ENCODE results near the gene C1R.
"Not testable (repeated sequence)": the region's sequence is repeated elsewhere in the genome, so short reads cannot be mapped to it uniquely, and the experiment has no call there.

C1R gene

DNA sequence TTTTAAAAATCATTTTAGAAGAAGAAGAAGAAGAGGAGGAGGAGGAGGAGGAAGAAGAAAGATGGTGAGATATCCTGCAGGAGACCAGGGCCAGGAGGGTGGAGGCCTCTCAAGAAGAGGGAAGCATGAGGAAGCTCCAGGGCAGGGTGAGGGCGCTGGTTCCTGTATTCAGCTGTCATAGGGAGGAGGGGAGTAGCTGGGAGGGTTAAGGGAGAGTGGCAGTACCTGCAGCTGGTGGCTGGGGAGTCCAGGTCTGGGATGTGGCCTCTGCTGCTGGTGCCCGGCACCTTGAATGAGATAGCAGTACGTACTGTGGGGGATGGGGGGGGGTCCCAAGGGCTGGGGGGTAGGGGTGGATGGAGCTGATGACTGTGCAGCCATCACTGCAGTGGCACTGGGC is 26.6 kb upstream of the C1R start:
- DNase-seq, result no peak

DNA sequence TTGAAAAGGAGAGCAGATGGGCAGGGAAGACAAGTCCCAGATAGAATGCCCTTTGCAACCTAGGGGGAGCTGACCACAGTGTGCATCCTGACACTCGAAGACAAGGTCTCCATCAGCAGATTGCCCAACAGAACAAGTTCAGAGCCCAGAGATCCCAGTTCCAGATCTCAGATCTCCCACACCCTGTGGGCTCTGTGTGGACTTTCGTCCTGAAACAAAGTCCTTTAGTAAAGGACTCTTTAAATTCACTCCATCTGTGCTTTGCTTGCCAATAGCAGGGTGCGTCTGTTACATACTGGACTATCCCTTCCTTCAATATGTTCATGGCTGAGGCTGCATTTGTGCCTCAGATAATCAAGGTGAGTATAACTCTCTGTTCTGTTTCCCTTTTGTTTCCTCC is 25.4 kb upstream of the C1R start:
- no peak for DNase-seq

DNA sequence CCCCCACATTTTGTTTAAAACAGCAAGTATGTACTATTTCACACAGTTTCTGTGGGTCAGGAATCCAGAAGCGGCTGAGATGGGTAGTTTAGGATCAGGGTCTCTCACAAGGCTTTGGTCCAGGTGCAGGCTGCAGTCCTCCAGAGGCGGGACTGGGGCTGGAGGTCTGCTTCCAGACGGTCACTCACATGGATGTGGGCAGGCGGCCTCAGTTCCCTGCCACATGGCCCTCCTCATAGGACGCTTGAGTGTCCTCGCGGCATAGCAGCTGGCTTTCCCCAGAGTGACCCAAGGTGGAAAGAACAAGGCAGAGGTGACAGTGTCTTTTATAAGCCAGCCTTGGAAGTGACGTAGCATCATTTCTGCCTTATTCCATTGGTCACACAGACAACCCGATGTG is 24.7 kb upstream of the C1R start:
- DNase-seq, result no peak

DNA sequence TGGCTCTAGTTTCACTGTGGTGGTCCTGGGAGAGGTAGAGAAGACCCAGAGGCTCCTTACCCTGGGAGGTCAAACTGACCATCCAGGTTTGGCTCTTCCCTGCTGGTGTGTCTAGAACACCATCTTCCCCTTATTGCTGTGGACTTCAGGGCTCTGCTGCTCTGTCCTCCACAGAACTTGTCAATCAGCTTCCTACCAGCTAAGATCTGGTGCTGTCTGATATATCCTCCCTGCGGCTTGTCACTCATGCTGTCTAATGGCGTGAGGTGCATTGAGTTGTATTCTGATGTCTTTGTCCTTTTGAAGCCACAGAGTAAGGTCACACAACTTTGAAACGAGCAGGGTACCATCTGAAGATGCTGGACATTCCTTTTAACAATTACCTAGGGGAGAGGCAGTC is 24.0 kb upstream of the C1R start:
- DNase-seq, result no peak

DNA sequence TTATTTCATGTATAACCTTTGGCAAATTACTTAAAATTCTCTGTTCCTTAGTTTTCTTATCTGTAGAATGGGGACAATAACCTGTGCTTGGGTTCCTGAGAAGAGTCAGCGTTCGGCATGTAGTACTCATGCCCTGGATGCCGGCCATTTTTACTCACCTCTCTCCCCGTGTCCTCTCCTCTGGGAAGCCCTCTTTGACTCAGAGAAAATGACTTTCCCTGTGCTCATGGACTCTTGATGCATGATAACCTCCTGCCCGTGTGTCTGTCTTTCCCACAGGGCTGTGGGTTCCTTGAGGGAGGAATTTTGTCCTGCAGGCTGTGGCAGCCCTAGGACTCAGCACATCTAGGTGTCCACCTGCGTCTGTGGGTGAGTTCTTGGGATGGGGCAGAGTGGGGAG is 22.6 kb upstream of the C1R start:
- no peak for DNase-seq

DNA sequence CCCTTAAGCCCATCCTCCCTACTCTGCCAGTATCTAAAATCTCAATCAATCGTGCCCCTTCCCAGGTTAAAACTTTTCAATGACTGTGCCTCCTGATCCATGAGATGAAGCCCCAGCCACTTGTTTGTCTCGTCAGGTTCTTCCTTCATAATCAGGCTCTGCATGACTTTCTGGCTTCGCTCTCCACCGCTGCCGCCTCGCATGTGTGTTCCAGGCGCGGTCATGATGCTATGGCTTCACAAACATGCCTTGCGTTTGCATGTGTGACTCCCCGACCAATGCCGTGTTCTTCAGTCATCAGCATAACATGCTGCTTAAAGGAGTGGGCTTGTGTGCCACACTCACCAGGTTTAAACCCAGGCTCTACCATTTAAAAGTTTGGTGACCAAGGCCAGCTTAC is 21.8 kb upstream of the C1R start:
- no peak for DNase-seq

DNA sequence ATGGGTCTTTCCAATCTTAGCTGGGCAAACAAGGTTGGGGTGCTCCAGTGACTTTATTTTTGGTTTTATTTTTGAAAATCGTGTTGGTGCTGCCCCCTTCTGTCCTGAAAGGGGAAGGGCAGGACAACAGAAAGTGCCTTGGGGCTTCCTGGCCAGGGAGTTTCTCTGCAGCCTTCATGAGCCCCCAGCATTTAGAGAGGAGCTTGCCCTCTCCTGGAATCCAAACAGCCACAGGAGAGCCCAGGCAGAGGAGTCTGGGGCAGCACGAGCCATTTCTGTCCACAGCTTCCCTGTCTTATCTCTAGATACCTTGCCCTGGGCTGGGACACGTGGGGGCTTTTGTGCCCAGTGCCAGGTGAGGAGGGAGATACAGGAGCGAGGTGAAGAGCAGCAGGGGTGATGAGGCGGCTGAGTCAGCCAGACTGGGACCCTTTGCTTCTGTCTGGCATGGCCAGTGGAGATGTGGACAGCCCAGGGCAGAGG is 21.2 kb upstream of the C1R start:
- DNase-seq, result peak; percentile 43

DNA sequence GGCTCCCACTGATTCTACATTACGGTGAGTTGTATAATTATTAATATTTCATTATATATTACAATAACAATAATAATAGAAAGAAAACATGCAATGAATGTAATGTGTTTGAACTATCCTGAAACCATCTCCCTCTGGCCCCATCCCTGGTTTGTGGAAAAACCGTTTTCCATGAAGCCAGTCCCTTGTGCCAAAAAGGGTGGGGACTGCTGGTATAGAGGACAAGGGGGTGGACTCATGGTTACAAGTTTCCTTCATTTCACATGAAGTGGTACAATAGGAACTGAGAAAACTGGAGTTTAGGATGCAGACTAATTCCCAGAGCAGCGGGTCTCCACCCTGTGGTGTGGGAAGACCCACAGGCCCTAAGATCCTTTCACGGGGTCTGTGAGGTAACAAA is 19.8 kb upstream of the C1R start:
- DNase-seq, result no peak

DNA sequence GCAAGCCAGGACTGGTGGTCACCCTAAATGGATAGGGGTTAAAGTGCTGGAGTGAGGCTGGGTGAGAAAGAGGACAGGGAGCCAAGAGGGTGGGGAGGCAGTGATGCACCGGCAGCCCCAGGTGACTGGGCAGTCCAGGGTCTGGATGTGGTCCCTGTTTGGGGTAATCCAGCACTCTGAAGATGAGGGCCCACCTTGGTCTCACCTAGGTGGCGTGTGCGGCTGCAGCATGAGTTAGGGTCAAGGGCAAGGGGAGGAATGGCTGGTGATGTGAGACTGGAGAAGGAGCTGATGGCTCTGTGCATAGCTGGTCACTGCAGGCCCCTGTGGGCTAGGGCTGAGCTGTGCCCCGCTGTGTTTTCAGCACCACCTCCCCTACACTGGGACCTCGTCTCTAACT is 18.4 kb upstream of the C1R start:
- no peak for DNase-seq

DNA sequence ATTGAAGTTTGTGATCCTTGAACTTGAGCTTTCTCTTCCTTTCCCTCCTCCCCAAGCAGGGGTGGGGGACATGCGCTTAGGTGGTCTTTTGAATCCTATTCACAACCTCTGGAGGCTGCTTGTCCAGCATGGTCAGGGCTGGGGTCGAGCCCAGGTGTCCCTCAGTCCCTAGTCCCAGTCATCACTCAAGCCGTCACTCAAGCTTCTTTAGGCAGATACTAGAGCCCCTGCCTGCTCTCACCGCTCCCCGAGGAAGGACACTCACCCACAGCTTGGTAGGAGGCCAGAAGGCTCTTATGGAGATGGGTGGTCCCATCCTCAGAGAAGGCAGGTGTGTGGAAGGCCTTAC is 17.3 kb upstream of the C1R start:
- no peak for DNase-seq

DNA sequence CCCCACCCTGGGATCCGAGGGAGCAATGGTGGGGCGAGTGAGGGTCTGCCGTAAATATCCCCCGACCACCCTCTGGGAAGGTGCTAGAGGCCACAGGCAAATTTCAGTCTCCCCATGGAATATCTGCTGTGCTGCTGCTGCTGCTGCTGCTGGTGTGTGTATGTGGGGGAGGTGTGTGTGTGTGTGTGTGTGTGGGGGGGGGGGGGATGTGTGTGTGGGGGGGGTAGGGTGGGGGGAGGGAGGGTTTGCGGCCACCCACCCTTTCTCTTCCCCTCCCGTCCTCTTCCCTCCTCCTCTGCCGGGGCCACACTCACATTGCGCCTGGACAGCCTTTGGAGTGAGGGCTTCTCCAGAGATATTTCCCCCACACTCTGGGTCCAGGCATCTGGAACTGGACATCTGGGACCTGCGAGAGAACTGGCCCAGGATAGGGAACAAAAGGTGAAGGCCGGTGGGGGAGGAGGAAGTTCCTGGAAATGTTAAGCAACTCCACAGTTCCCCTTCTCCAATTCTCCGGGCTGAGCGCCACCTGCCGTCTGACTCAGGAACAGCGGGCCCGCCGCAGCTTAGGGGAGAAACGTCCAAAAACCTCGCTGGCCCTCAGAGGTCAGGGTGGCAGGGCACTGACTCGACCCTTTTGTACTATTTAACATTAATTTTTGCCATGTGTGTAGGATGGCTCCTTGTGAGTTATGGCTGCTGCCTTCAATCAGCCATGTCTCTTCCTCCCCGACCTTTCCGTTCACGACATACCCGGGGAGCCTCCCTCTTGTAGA is 16.7 kb upstream of the C1R start, which contains the start of gene C1RL:
TSS of gene C1RL (minus strand) at position 419 of the 776 bp plus-strand sequence. CDS start at position 385, 34 bp downstream.
- peak; percentile 70 for DNase-seq

DNA sequence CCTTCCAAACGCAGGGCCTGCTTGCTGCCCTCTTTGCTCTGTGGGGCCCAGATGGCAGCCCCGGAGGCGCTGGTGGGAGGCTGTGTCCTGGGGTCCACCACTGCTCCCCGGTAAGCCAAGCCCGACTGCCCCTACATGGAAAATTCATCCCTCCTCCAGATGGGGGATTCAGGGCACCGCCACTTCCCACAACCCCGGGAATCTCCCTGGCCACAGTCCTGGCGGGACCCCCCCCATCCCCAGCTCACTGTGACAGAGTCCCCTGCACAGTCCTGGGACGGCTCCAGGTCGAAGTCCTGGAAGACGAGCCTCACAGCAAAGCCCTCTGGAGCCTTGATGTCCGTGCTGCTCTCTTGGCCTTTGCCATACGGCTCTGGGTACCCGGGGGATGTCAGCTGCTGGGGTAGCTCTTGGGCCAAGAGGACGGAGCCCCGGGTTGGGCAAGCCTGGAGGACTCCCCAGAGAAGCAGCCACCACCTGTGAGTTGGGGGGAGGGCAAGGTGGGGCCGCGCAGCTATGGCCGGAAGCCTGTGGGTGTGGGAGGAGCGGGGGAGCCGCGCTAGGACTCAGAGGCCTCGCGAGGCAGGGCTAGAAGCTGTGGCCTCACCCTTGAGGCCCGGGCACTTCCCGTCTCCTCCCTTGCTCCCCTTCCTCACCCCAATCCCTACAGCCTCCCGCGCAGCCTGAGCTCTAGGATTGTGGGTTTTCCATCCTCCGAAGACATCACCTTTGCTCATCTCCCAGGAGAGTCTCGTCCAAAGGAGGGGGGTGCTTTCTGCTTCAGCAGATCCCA is 16.0 kb upstream of the C1R start:
- no peak for DNase-seq

DNA sequence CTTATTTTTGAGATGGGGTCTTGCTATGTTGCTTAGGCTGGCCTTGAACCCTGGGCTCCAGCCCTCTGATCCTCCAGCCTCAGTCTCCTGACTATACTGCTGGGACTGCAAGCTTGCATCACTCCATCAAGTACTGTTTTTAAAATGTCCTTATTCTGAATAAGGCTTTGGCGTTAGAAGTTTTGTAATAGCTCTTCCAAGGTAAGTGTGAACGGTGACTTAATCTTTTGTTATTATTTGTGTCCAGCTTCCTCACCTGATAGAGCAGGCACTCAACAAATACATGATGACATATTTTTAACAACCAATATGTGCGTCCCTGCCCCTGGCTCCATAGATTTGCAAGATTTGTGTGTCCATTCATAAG is 15.4 kb upstream of the C1R start:
- no peak for DNase-seq

DNA sequence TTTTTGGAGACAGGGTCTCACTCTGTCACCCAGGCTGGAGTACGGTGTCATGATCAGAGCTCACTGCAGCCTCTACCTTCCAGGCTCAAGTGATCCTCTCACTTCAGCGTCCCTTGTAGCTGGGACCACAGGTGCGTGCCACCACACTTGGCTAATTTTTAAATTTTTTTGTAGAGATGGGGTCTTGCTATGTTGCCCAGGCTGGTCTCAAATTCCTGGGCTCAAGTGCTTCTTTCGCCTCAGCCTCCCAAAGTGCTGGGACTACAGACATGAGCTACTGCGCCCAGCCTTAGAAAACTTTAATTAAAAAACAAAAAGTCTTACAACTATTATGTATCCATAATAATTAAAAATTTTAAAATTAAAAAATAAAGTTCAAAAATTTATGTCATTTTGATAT is 14.9 kb upstream of the C1R start:
- not testable (repeated sequence) for DNase-seq

DNA sequence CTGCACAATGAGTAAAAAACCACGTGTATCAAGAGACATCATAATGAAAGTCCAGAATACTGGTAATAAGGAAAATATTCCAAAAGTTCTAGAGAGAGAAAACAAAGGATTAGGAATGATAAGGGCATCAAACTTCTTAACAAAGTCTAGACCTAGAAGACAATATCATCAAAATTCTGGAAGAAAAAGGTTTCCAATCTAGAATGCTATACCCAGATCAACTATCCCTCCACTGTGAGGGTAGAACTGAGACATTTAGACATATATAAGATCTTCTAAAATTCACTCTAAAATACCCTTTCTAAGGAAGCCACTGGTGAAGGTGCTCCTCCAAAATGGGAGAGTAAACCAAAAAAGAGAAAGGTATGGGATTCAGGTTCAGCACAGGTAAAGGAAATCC is 13.8 kb upstream of the C1R start:
- DNase-seq, result no peak

DNA sequence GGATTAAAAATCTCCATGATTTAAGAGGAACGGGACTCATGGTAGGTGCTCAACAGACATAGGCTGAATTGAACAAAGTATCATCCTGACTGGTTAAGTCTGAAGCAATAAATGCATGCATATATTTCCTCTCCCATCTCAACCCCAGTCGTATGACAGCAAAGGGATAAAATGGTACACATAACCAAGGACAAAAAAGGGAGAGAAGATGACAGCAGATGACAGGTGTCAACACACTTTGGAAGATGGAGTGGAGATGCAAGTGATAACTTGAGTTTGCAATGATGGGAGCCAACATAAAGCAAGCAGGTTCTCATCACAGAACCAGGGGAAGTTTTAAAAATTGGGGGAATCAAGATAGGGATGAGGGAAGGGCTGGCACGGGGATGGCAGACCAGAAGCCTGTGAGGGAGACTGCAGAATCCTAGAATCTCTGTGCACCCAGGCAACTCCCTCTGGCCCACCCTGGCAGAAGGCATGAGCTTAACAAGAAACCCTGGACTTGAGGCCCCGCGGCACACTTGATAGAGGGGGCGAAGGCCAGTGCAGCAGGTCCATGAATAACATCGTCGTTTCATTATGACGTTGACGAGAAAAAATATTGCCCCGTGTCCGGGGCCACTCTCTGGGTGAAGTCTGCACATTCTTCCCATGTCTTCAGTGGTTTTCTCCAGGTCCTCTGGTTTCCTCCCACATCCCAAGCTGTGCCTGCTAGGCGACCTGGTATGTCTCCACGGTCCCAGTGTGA is 11.8 kb upstream of the C1R start:
- no peak for DNase-seq

DNA sequence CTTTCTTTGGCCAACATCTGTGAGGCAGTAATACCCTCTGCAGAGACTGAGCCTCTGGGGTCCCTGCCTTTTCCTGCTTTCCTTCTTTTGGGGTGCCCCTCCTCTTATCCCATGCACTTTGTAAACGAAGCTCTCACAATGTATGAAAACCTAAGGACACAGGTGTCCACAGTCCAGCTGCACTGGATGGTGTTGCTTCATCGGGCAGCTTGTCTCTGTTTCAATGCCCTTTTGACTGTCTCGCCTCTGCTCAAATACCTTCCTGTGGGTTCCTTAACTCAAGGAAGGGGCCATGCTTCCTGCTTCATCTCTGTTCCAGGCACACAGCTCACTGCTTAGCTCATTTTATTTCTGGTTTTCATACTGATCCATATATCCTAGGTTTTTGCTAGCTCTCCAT is 10.3 kb upstream of the C1R start:
- DNase-seq, result no peak

DNA sequence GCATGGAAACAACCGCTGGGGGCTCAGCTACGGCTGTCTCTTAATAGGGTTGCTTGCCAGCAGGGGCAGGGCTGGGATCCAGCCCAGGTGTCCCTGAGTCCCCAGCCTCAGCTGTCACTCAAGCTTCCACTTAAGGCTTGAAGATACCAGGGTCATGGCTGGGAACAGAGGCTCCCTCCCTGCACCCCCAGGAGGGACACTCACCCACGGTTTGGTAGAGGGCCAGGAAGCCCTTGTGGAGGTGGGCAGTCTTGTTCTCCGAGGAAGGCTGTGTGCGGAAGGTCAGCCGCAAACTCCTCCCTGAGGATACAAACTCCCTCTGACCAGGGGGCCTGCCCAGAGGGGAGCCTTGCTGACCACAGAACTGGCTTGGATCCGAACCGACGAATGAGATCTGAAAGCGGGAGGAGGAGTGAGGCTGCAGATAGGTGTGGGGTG is 9.5 kb upstream of the C1R start:
- no peak for DNase-seq

DNA sequence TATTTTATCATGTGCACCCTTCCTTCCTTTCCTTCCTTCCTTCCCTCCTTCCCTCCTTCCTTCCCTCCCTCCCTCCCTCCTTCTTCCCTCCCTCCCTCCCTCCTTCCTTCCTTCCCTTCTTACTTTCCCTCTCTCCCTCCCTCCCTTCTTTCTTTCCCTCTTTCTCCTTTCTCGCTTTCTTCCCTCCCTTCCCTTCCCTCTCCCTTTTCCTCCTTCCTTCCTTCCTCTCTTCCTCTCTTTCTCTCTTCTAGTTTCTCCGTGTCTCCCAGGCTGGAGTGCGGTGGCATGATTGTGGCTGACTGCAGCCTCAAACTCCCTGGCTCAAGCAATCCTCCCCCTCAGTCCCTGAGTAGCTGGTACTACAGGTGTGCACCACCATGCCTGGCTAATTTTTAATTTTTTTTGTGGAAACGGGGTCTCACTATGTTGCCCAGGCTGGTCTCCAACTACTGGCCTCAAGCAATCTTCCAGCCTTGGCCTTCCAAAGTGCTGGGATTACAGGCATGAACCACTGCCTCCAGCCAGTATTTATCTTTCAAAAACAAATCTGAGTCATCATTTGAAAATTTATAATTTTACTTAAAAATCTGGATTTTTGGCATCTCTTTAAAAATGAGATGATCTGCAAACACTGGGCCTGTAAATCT is 8.9 kb upstream of the C1R start:
- no peak for DNase-seq

DNA sequence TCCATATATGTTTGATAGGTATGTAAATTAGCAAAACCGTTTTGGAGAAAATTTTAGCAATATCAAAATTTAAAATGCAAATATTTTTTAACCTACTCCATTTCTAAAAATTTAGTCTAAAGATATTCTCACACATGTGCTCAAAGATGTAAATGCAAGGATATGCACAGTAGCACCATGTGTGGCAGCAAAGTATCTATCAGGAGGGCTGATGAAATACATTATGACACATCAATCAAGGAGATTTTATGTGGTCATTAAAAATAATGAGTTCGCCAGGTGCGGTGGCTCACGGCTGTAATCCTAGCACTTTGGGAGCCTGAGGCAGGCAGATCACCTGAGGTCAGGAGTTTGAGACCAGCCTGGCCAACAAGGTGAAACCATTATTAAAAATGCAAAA is 8.0 kb upstream of the C1R start:
- no peak for DNase-seq

DNA sequence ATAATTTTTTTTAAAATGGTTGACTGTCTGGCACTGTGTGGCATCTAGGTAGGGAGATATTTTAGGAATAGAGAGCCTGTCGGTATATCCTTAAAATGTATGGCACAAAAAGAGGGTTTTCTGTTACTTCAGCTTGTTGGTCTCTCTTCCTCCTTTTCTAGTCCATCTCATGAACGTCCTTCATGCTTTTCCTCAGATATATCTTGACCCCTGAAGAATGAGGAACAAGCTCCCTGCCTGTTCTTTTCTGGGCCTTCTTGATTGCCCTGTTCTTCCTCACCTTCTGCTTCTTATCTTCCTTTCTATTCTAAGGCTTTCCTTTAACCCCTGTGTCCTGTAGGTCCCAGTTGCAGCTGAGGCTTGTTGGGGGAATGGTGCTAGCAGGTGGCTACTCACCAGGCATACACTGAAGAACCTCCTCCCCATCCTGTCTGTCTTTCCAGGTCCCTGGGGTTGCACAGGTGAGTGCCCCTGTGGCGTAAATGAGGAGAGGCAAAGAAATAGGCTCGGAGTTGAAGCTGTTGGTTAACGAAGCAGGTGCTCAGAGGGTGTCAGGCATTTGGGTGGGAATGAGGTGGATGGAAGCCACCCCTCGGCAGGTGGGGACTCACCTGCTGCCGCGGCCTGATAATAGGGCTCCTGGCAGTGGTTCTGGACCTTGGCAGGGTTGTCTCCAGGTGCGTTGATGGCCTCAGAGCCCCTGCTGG is 7.2 kb upstream of the C1R start:
- DNase-seq, result no peak

DNA sequence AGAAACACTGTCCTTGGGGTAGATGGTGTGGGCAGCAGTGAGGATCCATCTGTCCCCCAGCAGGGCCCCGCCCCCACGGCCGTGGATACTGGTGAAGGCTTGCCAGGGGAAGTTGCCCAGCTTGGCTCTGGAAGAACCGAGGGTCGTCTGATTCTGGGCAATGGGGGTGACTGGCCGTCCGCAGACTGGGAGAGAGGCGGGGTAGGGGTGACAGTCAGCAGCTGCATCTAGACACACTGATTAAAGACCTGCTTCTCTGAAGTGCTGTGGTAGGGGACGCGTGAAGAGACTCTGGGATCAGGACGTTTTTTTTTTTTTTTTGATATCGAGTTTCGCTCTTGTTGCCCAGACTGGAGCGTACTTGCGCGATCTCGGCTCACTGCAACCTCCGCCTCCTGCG is 4.7 kb upstream of the C1R start:
- peak; percentile 11 for DNase-seq

Measured in NCI-H2029 treated with DMSO at 0.1 percent for 48 hours (cell line).